Keratinocyte (primary cell): ENCODE results near the gene ZNF208. TPM values are rescaled to one million over a fixed set of nuclear protein-coding genes. Genes with fewer than 3 reads are reported as not detected.
"Not testable (repeated sequence)": the region's sequence is repeated elsewhere in the genome, so short reads cannot be mapped to it uniquely, and the experiment has no call there.

ENCODE experiments used
- DNase-seq: peaks from one replicate; pipeline ENCODE4 v3.0.0-alpha.2; 2011; ENCODE audit warnings: low read depth, missing footprints, low spot score
- FAIRE-seq: peaks from 2 replicates; lab custom pipeline; 2011; peaks lifted over from hg19 to GRCh38; lab: Jason Lieb, UNC
- H2AFZ ChIP-seq: 2 replicates; pipeline ENCODE4 v1.6.0; 2012; ENCODE audit warnings: low read length, control low read depth, inconsistent platforms; ENCODE audit not compliant: control insufficient read depth
- H3K27ac ChIP-seq: 2 replicates; pipeline ENCODE4 v1.5.1; 2011; ENCODE audit warnings: low read length; ENCODE audit not compliant: control insufficient read depth, insufficient read depth
- H3K27me3 ChIP-seq: 3 replicates; pipeline ENCODE4 v1.6.0; 2011; ENCODE audit warnings: low read length; ENCODE audit not compliant: control insufficient read depth, insufficient read depth; ENCODE audit errors: extremely low read depth
- H3K36me3 ChIP-seq, 2 experiments: 2 replicates in 1 of 2; 3 replicates in 1 of 2; pipeline ENCODE4 v1.5.1; 2011; ENCODE audit warnings: low read length in 2 of 2, mild to moderate bottlenecking in 1 of 2; ENCODE audit not compliant: control insufficient read depth in 2 of 2, insufficient read depth in 2 of 2; ENCODE audit errors: extremely low read depth in 1 of 2
- H3K4me1 ChIP-seq: 3 replicates; pipeline ENCODE4 v1.5.1; 2011; ENCODE audit warnings: low read length; ENCODE audit not compliant: control insufficient read depth, insufficient read depth; ENCODE audit errors: extremely low read depth
- H3K4me2 ChIP-seq: 3 replicates; pipeline ENCODE4 v1.6.0; 2011; ENCODE audit warnings: low read depth, low read length; ENCODE audit not compliant: control insufficient read depth, insufficient read depth; ENCODE audit errors: extremely low read depth
- H3K4me3 ChIP-seq, 3 experiments: fragments of 200-600 bp in 1 of 3; sonication (generic) in 1 of 3; 2 replicates in 2 of 3; 3 replicates in 1 of 3; pipeline ENCODE4 v1.5.1; 2011 to 2016; ENCODE audit warnings: low read length in 3 of 3, mild to moderate bottlenecking in 3 of 3, control low read depth in 2 of 3, inconsistent platforms in 1 of 3, low read depth in 1 of 3, mixed read lengths in 1 of 3, mixed run types in 1 of 3, moderate library complexity in 1 of 3; ENCODE audit not compliant: control insufficient read depth in 2 of 3, insufficient read depth in 2 of 3; ENCODE audit errors: extremely low read depth in 1 of 3
- H3K79me2 ChIP-seq: 2 replicates; pipeline ENCODE4 v1.6.0; 2012; ENCODE audit warnings: low read length; ENCODE audit not compliant: control insufficient read depth, insufficient read depth
- H3K9ac ChIP-seq: 3 replicates; pipeline ENCODE4 v1.6.0; 2011; ENCODE audit warnings: low read length; ENCODE audit not compliant: control insufficient read depth, insufficient read depth; ENCODE audit errors: extremely low read depth
- H3K9me1 ChIP-seq: 3 replicates; pipeline ENCODE4 v1.6.0; 2011; ENCODE audit warnings: low read length; ENCODE audit not compliant: control insufficient read depth, insufficient read depth; ENCODE audit errors: extremely low read depth
- H3K9me3 ChIP-seq: 2 replicates; pipeline ENCODE4 v1.5.1; 2012; ENCODE audit warnings: low read depth, low read length; ENCODE audit not compliant: control insufficient read depth
- H4K20me1 ChIP-seq: 3 replicates; pipeline ENCODE4 v1.6.0; 2011; ENCODE audit warnings: low read length; ENCODE audit not compliant: control insufficient read depth, insufficient read depth; ENCODE audit errors: extremely low read depth
- EZH2 ChIP-seq: IDR thresholded peaks from one replicate; pipeline ENCODE4 v1.6.1; 2012; ENCODE audit warnings: inconsistent platforms, mild to moderate bottlenecking, low read length, moderate library complexity
- dilution Hi-C: fragments of 300-500 bp; cut with MboI; formaldehyde crosslinking; loops from one replicate; pipeline ENCODE4 v1.7.0; 2020; ENCODE audit warnings: low sequenced_read_pairs; ENCODE audit not compliant: extremely low pct_ligation_motif_present
- polyA plus RNA-seq, 5 experiments: library from polyadenylated mRNA; depleted of rRNA in 3 of 5; stranded (reverse) in 3 of 5; stranded (forward) in 1 of 5; unstranded in 1 of 5; fragments of >200 nt; gene quantifications; 1 replicate in 1 of 5; 2 replicates in 3 of 5; 3 replicates in 1 of 5; pipeline versions ENCODE4 v1.2.1 to v1.2.3, GENCODE V29; 2011 to 2012; ENCODE audit warnings: missing spikeins in 2 of 5, low read depth in 1 of 5, low replicate concordance in 1 of 5
- TF ChIP-seq, protein P1 (sequence below), 3 experiments: IDR thresholded peaks in 1 of 3; conservative IDR thresholded peaks in 1 of 3; optimal IDR thresholded peaks in 1 of 3; 2 replicates in 2 of 3; 3 replicates in 1 of 3; pipeline versions ENCODE3 to v1.5.1; 2011; ENCODE audit warnings: low read length in 3 of 3, mild to moderate bottlenecking in 3 of 3, moderate library complexity in 2 of 3, control low read depth in 1 of 3, inconsistent platforms in 1 of 3; ENCODE audit not compliant: insufficient read depth in 2 of 3; ENCODE audit errors: extremely low read depth in 1 of 3

ZNF208 gene
- polyA plus RNA-seq, 1 donor (not counting 4 experiments of a cell fraction or from before 2014, with no cell fraction given): 0.20 TPM

DNA sequence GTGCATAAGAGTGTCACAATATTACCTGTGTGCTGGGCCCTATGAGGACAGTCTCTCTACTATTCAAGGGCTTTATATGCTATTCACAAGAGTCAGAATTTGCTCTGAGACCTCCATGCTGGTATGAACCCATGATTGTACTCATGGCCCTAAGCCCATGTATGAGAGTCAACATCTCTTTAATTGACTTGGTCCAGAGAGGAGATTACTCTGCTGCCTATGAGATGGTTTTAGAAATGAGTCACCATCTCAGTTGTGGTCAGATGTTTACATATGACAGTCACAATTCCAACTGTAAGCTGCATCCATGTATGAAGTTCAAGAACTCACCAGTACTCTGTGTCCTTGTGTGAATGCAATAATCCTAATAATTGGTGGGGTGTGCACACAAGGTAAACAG, 19.9 kb upstream of the ZNF208 start:
- H3K9me1 ChIP-seq: no peaks in the 10 kb centered on the region
- no peaks in the 10 kb centered on the region for H3K27me3 ChIP-seq
- DNase-seq (no peak), FAIRE-seq (no peak)
- H3K36me3 ChIP-seq: no peaks in the 10 kb centered on the region
- H3K9ac ChIP-seq: no peak overlapping the region
- no peaks in the 10 kb centered on the region for H3K79me2 ChIP-seq
- H3K4me1 ChIP-seq: no peaks in the 10 kb centered on the region
- H3K4me3 ChIP-seq: no peak overlapping the region
- dilution Hi-C loops: no loop called here
- no peak overlapping the region for H3K27ac ChIP-seq
- H2AFZ ChIP-seq: no peak overlapping the region
- H3K4me2 ChIP-seq: no peak overlapping the region
- no peaks in the 10 kb centered on the region for H4K20me1 ChIP-seq
- H3K9me3 ChIP-seq: peaks cover 2% of the 10 kb centered on the region
- TF ChIP-seq EZH2: no peak
- TF ChIP-seq, protein P1, sequence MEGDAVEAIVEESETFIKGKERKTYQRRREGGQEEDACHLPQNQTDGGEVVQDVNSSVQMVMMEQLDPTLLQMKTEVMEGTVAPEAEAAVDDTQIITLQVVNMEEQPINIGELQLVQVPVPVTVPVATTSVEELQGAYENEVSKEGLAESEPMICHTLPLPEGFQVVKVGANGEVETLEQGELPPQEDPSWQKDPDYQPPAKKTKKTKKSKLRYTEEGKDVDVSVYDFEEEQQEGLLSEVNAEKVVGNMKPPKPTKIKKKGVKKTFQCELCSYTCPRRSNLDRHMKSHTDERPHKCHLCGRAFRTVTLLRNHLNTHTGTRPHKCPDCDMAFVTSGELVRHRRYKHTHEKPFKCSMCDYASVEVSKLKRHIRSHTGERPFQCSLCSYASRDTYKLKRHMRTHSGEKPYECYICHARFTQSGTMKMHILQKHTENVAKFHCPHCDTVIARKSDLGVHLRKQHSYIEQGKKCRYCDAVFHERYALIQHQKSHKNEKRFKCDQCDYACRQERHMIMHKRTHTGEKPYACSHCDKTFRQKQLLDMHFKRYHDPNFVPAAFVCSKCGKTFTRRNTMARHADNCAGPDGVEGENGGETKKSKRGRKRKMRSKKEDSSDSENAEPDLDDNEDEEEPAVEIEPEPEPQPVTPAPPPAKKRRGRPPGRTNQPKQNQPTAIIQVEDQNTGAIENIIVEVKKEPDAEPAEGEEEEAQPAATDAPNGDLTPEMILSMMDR (optimal IDR thresholded peaks at IDR 0.05 in 1 of 3, IDR thresholded peaks at IDR 0.05 in 1 of 3, conservative IDR thresholded peaks at IDR 0.05 in 1 of 3; ENCODE audit: extremely low read depth in 1 of 3, insufficient read depth in 2 of 3, low read length in 3 of 3): no peak

GRCh38 chr19:22026687-22027086, 15.9 kb upstream of the ZNF208 start:
- Histone ChIP-seq H3K36me3 (no peaks in the 10 kb centered on the region), H4K20me1 (no peaks in the 10 kb centered on the region), H3K4me2 (no peak overlapping the region), H3K9me1 (no peaks in the 10 kb centered on the region), H3K27ac (no peak overlapping the region), H3K4me3 (no peak overlapping the region), H3K9me3 (no peaks in the 10 kb centered on the region), H2AFZ (no peak overlapping the region), H3K27me3 (no peaks in the 10 kb centered on the region), H3K79me2 (no peaks in the 10 kb centered on the region), H3K9ac (no peak overlapping the region), H3K4me1 (no peaks in the 10 kb centered on the region)
- dilution Hi-C loops: no loop called here
- FAIRE-seq (no peak), DNase-seq (no peak)
- no peak for TF ChIP-seq EZH2

- FAIRE-seq, H3K9me3 ChIP-seq, H2AFZ ChIP-seq: not testable (repeated sequence)
These were observed 14.8 kb upstream of the ZNF208 start for GRCh38 chr19:22025539-22025938.

More at GRCh38 chr19:22025539-22025938, 14.8 kb upstream of the ZNF208 start:
- H3K36me3 ChIP-seq, H3K9me1 ChIP-seq, dilution Hi-C loops, H3K4me3 ChIP-seq, DNase-seq, H3K27me3 ChIP-seq, H3K79me2 ChIP-seq, H3K4me1 ChIP-seq, H3K27ac ChIP-seq, H4K20me1 ChIP-seq, H3K4me2 ChIP-seq, H3K9ac ChIP-seq: not testable (repeated sequence)
